NAMALWA (cell line): Measurements from ENCODE around the gene LRP2.
"Not testable (repeated sequence)": the region's sequence is repeated elsewhere in the genome, so short reads cannot be mapped to it uniquely, and the experiment has no call there.

ENCODE experiments used
- DNase-seq: peaks from one replicate; pipeline ENCODE4 v3.0.0-alpha.2; 2015; ENCODE audit warnings: low spot score

Gene LRP2

GRCh38 chr2:169348321-169349024 is 13.9 kb downstream of the LRP2 start:
- DNase-seq, result no peak

- no peak for DNase-seq
Observed at GRCh38 chr2:169345486-169346437, 16.6 kb downstream of the LRP2 start.

GRCh38 chr2:169344736-169345485 is 17.4 kb downstream of the LRP2 start:
- no peak for DNase-seq

- DNase-seq, result no peak
Observed at GRCh38 chr2:169343202-169343601, 19.1 kb downstream of the LRP2 start.

GRCh38 chr2:169339657-169340056 is 22.7 kb downstream of the LRP2 start:
- no peak for DNase-seq

- DNase-seq, result no peak
Observed at GRCh38 chr2:169336695-169337094, 25.6 kb downstream of the LRP2 start.

GRCh38 chr2:169330555-169331198 is 31.7 kb downstream of the LRP2 start:
- no peak for DNase-seq

- no peak for DNase-seq
Observed at GRCh38 chr2:169329688-169330554, 32.4 kb downstream of the LRP2 start.

GRCh38 chr2:169328785-169329184 is 33.5 kb downstream of the LRP2 start:
- no peak for DNase-seq

GRCh38 chr2:169327837-169328236 is 34.5 kb downstream of the LRP2 start:
- not testable (repeated sequence) for DNase-seq

GRCh38 chr2:169325886-169326285 is 36.4 kb downstream of the LRP2 start:
- DNase-seq, result not testable (repeated sequence)

GRCh38 chr2:169324581-169325260 is 37.6 kb downstream of the LRP2 start:
- no peak for DNase-seq

- DNase-seq, result no peak
Observed at GRCh38 chr2:169323841-169324240, 38.5 kb downstream of the LRP2 start.

- no peak for DNase-seq
Observed at GRCh38 chr2:169320561-169320960, 41.8 kb downstream of the LRP2 start.

GRCh38 chr2:169315357-169315756 is 47.0 kb downstream of the LRP2 start:
- DNase-seq, result no peak

- DNase-seq, result not testable (repeated sequence)
Observed at GRCh38 chr2:169308349-169308748, 54.0 kb downstream of the LRP2 start.

GRCh38 chr2:169304689-169305088 is 57.6 kb downstream of the LRP2 start:
- DNase-seq, result not testable (repeated sequence)

- no peak for DNase-seq
Observed at GRCh38 chr2:169303579-169304305, 58.6 kb downstream of the LRP2 start.

- DNase-seq, result no peak
Observed at GRCh38 chr2:169302364-169302763, 60.0 kb downstream of the LRP2 start.
